ENCODE measurements around the gene GTF2I.

- TF ChIP-seq CTCF (IDR thresholded peaks at IDR 0.05; ENCODE audit: low read depth, low read length, missing input control) = no peak
- no peak for TF ChIP-seq SP1 (IDR thresholded peaks at IDR 0.05)
- no peak for TF ChIP-seq RAD21 (IDR thresholded peaks at IDR 0.05)
- no peak for TF ChIP-seq RXRA (IDR thresholded peaks at IDR 0.05)
- no peak for TF ChIP-seq YY1 (IDR thresholded peaks at IDR 0.05)
- TF ChIP-seq TAF1 (conservative IDR thresholded peaks at IDR 0.05) = no peak
- TF ChIP-seq NR2F2 (IDR thresholded peaks at IDR 0.05) = no peak
- no peak for TF ChIP-seq REST (IDR thresholded peaks at IDR 0.05)
- no peak for TF ChIP-seq JUND (IDR thresholded peaks at IDR 0.05)
Observed at GRCh38 chr7:74632505-74632904, 25.0 kb upstream of the GTF2I start.
